ENCODE results near the gene FSIP1. TPM values are rescaled to one million over a fixed set of nuclear protein-coding genes. Genes with fewer than 3 reads are reported as not detected.

FSIP1 gene
- total and polyA plus RNA-seq, 9 of the 15 experiments (the other 6 are each of a cell fraction or from before 2014, with no cell fraction given), result 0.07 to 0.51 (median 0.29) TPM

DNA sequence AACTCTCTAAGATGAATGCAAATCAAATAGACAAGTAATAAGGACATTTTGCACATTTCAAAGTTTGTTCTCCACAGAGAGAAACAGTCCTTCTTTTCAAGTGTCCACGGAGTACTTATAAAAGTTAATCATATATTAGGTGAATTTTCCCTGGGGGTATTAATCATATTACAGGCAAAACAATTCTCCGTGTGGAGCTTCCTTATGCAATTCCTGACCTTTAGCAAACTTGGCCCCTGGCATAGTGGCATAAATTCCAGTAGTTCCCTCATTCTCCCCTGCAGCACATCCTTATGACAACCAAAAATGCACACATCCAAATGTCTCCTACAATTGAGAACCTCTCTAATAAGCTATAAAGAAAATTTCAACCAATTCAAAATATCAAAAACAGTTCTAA is 34.4 kb downstream of the FSIP1 start:
- in situ Hi-C loops (cut with MboI), result no loop called here
- intact Hi-C loops (cut with micrococcal nuclease), result no loop called here
- no peak overlapping the region for H3K27ac ChIP-seq (ENCODE audit: extremely low read depth, low read depth, low read length)
- DNase-seq (ENCODE audit: extremely low read depth in 1 of 4, low spot score in 3 of 4) (no peak), ATAC-seq (no peak), FAIRE-seq (no peak)
- H3K36me3 ChIP-seq (ENCODE audit: control insufficient read depth, insufficient read depth, low read length), result no peaks in the 10 kb centered on the region
- H3K9me1 ChIP-seq (ENCODE audit: control insufficient read depth, insufficient read depth, low read length), result no peaks in the 10 kb centered on the region
- no TSS peak for BruUV-seq (replicated peaks)
- no peaks in the 10 kb centered on the region for H3K9me3 ChIP-seq (replicated peaks; ENCODE audit: control insufficient read depth, insufficient read depth, low read depth, low read length)
- H2AFZ ChIP-seq (ENCODE audit: low read depth, low read length), result no peak overlapping the region
- WGBS (ENCODE audit: insufficient coverage, low coverage, missing lambda C conversion rate), result 6% methylated on average over 2 of the region's 2 CpGs
- no peak overlapping the region for H3K4me2 ChIP-seq (ENCODE audit: insufficient read depth, low read length)
- TF ChIP-seq MED1 (CRISPR knock-in tag; IDR thresholded peaks at IDR 0.05; ENCODE audit: borderline replicate concordance), result no peak
- H3K27me3 ChIP-seq (ENCODE audit: control insufficient read depth in 2 of 2, insufficient read depth in 2 of 2, low read length in 2 of 2), result peaks cover 0 to 4% of the 10 kb centered on the region in 2 experiments; a peak in 1 of 5 replicates
- no peaks in the 10 kb centered on the region for H3K79me2 ChIP-seq (ENCODE audit: control insufficient read depth, insufficient read depth, low read length)
- CTCF ChIA-PET (ENCODE audit: low intra/inter-chr PET ratio), result no interaction called here
- no peak overlapping the region for H3K4me3 ChIP-seq
- POLR2A ChIA-PET, result no interaction called here
- H3K4me1 ChIP-seq (replicated peaks in 1 of 2; ENCODE audit: control insufficient read depth in 2 of 2, insufficient read depth in 2 of 2, low read length in 2 of 2), result no peaks in the 10 kb centered on the region
- no peak overlapping the region for H3K9ac ChIP-seq (ENCODE audit: insufficient read depth in 1 of 2, low read depth in 2 of 2, low read length in 2 of 2)
- H4K20me1 ChIP-seq (replicated peaks; ENCODE audit: control insufficient read depth, insufficient read depth, low read length), result no peaks in the 10 kb centered on the region

GRCh38 chr15:39747326-39747725 is 35.3 kb downstream of the FSIP1 start:
- intact Hi-C loops (cut with micrococcal nuclease) (no loop called here), in situ Hi-C loops (cut with MboI) (no loop called here)
- Histone ChIP-seq H3K4me3 (no peak overlapping the region), H3K79me2 (ENCODE audit: control insufficient read depth, insufficient read depth, low read length) (no peaks in the 10 kb centered on the region), H3K4me1 (replicated peaks in 1 of 2; ENCODE audit: control insufficient read depth in 2 of 2, insufficient read depth in 2 of 2, low read length in 2 of 2) (no peaks in the 10 kb centered on the region), H3K36me3 (ENCODE audit: control insufficient read depth, insufficient read depth, low read length) (no peaks in the 10 kb centered on the region), H4K20me1 (replicated peaks; ENCODE audit: control insufficient read depth, insufficient read depth, low read length) (no peaks in the 10 kb centered on the region), H3K9ac (ENCODE audit: insufficient read depth in 1 of 2, low read depth in 2 of 2, low read length in 2 of 2) (no peak overlapping the region), H3K27me3 (ENCODE audit: control insufficient read depth in 2 of 2, insufficient read depth in 2 of 2, low read length in 2 of 2) (peaks cover 0 to 4% of the 10 kb centered on the region in 2 experiments; a peak in 1 of 5 replicates), H2AFZ (ENCODE audit: low read depth, low read length) (no peak overlapping the region), H3K4me2 (ENCODE audit: insufficient read depth, low read length) (no peak overlapping the region), H3K9me3 (replicated peaks; ENCODE audit: control insufficient read depth, insufficient read depth, low read depth, low read length) (no peaks in the 10 kb centered on the region), H3K27ac (ENCODE audit: extremely low read depth, low read depth, low read length) (no peak overlapping the region), H3K9me1 (ENCODE audit: control insufficient read depth, insufficient read depth, low read length) (no peaks in the 10 kb centered on the region)
- ATAC-seq, result no peak
- no peak for FAIRE-seq
- POLR2A ChIA-PET, result no interaction called here
- BruUV-seq (replicated peaks), result no TSS peak
- CTCF ChIA-PET (ENCODE audit: low intra/inter-chr PET ratio), result no interaction called here
- no peak for DNase-seq (ENCODE audit: extremely low read depth in 1 of 4, low spot score in 3 of 4)
- TF ChIP-seq EHMT2 (IDR thresholded peaks at IDR 0.05) (no peak), ZSCAN32 (CRISPR knock-in tag; IDR thresholded peaks at IDR 0.05) (no peak), SMARCC2 (IDR thresholded peaks at IDR 0.05; ENCODE audit: low read depth) (no peak), ZNF124 (CRISPR knock-in tag; IDR thresholded peaks at IDR 0.05) (no peak), TEAD4 (IDR thresholded peaks at IDR 0.05; ENCODE audit: low read length) (no peak), TEAD4 (CRISPR knock-in tag; IDR thresholded peaks at IDR 0.05; ENCODE audit: borderline replicate concordance) (no peak), GTF3C2 (IDR thresholded peaks at IDR 0.05; ENCODE audit: borderline replicate concordance, extremely low read depth, insufficient read length) (no peak), SAFB (IDR thresholded peaks at IDR 0.05; ENCODE audit: borderline replicate concordance, low read depth, low read length) (no peak), C11orf30 (IDR thresholded peaks at IDR 0.05; ENCODE audit: low read depth) (no peak), ZNF668 (CRISPR knock-in tag; IDR thresholded peaks at IDR 0.05) (no peak), CCNT2 (IDR thresholded peaks at IDR 0.05; ENCODE audit: borderline replicate concordance, extremely low read depth, insufficient read length, low read depth, low read length) (no peak)
- TF ChIP-seq, protein P1, sequence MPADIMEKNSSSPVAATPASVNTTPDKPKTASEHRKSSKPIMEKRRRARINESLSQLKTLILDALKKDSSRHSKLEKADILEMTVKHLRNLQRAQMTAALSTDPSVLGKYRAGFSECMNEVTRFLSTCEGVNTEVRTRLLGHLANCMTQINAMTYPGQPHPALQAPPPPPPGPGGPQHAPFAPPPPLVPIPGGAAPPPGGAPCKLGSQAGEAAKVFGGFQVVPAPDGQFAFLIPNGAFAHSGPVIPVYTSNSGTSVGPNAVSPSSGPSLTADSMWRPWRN (IDR thresholded peaks at IDR 0.05; ENCODE audit: low read depth), result no peak
- TF ChIP-seq, protein P2, sequence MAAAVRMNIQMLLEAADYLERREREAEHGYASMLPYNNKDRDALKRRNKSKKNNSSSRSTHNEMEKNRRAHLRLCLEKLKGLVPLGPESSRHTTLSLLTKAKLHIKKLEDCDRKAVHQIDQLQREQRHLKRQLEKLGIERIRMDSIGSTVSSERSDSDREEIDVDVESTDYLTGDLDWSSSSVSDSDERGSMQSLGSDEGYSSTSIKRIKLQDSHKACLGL (CRISPR knock-in tag; IDR thresholded peaks at IDR 0.05; ENCODE audit: borderline replicate concordance, poor library complexity, severe bottlenecking), result no peak

Measured in K562 (cell line).